ENCODE data around the gene SMG7. TPM values are rescaled to one million over a fixed set of nuclear protein-coding genes. Genes with fewer than 3 reads are reported as not detected.

SMG7 gene
- total RNA-seq, 1 experiment from 2014 or later = 54.1 TPM

- no peaks in the 10 kb centered on the region for H3K9me2 ChIP-seq (ENCODE audit: insufficient read depth)
- ChIA-PET CTCF (no interaction called here), POLR2A (no interaction called here), RAD21 (ENCODE audit: low non-redundant PET in 1 of 2, low total read pairs in 2 of 2, uncharacterized antibody in 2 of 2, unreplicated experiment in 2 of 2) (no interaction called here)
- TF ChIP-seq FOSL1 (IDR thresholded peaks at IDR 0.05; ENCODE audit: low read depth) (no peak), EGR1 (IDR thresholded peaks at IDR 0.05; ENCODE audit: low read depth) (no peak), SRF (IDR thresholded peaks at IDR 0.05; ENCODE audit: low read depth) (no peak), CEBPB (IDR thresholded peaks at IDR 0.05; ENCODE audit: low read depth) (no peak), EZH2 (IDR thresholded peaks at IDR 0.05) (no peak), YY1 (IDR thresholded peaks at IDR 0.05; ENCODE audit: extremely low read depth, insufficient replicate concordance, low read depth, low read length) (no peak), SIN3A (IDR thresholded peaks at IDR 0.05; ENCODE audit: low read depth) (no peak), CBX3 (IDR thresholded peaks at IDR 0.05; ENCODE audit: low read depth) (no peak), EZH2phosphoT487 (IDR thresholded peaks at IDR 0.05; ENCODE audit: borderline replicate concordance) (no peak), ZFX (IDR thresholded peaks at IDR 0.05) (no peak), ZNF274 (IDR thresholded peaks at IDR 0.05; ENCODE audit: low read depth, low read length) (no peak), JUND (IDR thresholded peaks at IDR 0.05) (no peak)
- TF ChIP-seq, protein P1, sequence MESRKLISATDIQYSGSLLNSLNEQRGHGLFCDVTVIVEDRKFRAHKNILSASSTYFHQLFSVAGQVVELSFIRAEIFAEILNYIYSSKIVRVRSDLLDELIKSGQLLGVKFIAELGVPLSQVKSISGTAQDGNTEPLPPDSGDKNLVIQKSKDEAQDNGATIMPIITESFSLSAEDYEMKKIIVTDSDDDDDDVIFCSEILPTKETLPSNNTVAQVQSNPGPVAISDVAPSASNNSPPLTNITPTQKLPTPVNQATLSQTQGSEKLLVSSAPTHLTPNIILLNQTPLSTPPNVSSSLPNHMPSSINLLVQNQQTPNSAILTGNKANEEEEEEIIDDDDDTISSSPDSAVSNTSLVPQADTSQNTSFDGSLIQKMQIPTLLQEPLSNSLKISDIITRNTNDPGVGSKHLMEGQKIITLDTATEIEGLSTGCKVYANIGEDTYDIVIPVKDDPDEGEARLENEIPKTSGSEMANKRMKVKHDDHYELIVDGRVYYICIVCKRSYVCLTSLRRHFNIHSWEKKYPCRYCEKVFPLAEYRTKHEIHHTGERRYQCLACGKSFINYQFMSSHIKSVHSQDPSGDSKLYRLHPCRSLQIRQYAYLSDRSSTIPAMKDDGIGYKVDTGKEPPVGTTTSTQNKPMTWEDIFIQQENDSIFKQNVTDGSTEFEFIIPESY (IDR thresholded peaks at IDR 0.05; ENCODE audit: extremely low read depth, insufficient replicate concordance, low read length) = no peak
- TF ChIP-seq, protein P2, sequence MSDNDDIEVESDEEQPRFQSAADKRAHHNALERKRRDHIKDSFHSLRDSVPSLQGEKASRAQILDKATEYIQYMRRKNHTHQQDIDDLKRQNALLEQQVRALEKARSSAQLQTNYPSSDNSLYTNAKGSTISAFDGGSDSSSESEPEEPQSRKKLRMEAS (IDR thresholded peaks at IDR 0.05) = no peak
- TF ChIP-seq, protein P3, sequence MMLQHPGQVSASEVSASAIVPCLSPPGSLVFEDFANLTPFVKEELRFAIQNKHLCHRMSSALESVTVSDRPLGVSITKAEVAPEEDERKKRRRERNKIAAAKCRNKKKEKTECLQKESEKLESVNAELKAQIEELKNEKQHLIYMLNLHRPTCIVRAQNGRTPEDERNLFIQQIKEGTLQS (IDR thresholded peaks at IDR 0.05) = no peak
- TF ChIP-seq, protein P4, sequence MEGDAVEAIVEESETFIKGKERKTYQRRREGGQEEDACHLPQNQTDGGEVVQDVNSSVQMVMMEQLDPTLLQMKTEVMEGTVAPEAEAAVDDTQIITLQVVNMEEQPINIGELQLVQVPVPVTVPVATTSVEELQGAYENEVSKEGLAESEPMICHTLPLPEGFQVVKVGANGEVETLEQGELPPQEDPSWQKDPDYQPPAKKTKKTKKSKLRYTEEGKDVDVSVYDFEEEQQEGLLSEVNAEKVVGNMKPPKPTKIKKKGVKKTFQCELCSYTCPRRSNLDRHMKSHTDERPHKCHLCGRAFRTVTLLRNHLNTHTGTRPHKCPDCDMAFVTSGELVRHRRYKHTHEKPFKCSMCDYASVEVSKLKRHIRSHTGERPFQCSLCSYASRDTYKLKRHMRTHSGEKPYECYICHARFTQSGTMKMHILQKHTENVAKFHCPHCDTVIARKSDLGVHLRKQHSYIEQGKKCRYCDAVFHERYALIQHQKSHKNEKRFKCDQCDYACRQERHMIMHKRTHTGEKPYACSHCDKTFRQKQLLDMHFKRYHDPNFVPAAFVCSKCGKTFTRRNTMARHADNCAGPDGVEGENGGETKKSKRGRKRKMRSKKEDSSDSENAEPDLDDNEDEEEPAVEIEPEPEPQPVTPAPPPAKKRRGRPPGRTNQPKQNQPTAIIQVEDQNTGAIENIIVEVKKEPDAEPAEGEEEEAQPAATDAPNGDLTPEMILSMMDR (IDR thresholded peaks at IDR 0.05 in 2 of 3, conservative IDR thresholded peaks at IDR 0.05 in 1 of 3; ENCODE audit: borderline replicate concordance in 1 of 3, insufficient read depth in 1 of 3, low read depth in 2 of 3, low read length in 2 of 3) = no peak
- H3K9ac ChIP-seq (ENCODE audit: low read length) = no peak overlapping the region
- peaks cover 99% of the 10 kb centered on the region for H3K79me2 ChIP-seq (ENCODE audit: insufficient read depth, low read length)
- DNase-seq (ENCODE audit: low read depth, low spot score) = no peak
- BruUV-seq (replicated peaks) = no TSS peak
- no peaks in the 10 kb centered on the region for H3K36me3 ChIP-seq (ENCODE audit: control insufficient read depth in 1 of 2, insufficient read depth in 2 of 2, low read length in 2 of 2)
- no peak overlapping the region for H3K27ac ChIP-seq (ENCODE audit: low read depth, low read length)
- no peaks in the 10 kb centered on the region for H3K9me3 ChIP-seq (ENCODE audit: control insufficient read depth in 1 of 2, insufficient read depth in 1 of 2, low read depth in 1 of 2, low read length in 2 of 2)
- intact Hi-C loops (cut with micrococcal nuclease) = no loop called here
- H3K4me1 ChIP-seq (ENCODE audit: control insufficient read depth in 1 of 2, insufficient read depth in 2 of 2, low read length in 2 of 2) = peaks cover 13 to 19% of the 10 kb centered on the region in 2 experiments
- H4K20me1 ChIP-seq (ENCODE audit: insufficient read depth) = peaks cover 15% of the 10 kb centered on the region; the same call in 1 of the 2 replicates
- no peak overlapping the region for H3K4me3 ChIP-seq (replicated peaks in 1 of 2; ENCODE audit: low read depth in 1 of 2, low read length in 2 of 2)
- ATAC-seq = no peak
- H3K4me2 ChIP-seq (ENCODE audit: low read length) = no peak overlapping the region
- no peaks in the 10 kb centered on the region for H3K27me3 ChIP-seq (ENCODE audit: insufficient read depth, low read length)
- H2AFZ ChIP-seq (ENCODE audit: low read depth, low read length, poor library complexity, severe bottlenecking) = no peak overlapping the region
Observed at GRCh38 chr1:183495420-183495819, 23.1 kb downstream of the SMG7 start.
